K562 (cell line): ENCODE data around the gene ETV3L. TPM values are rescaled to one million over a fixed set of nuclear protein-coding genes. Genes with fewer than 3 reads are reported as not detected.

Experiments
- ARID2 ChIP-seq: fragments of 450-650 bp; IDR thresholded peaks from 2 replicates; pipeline ENCODE4 v1.6.1; 2017; ENCODE audit warnings: antibody characterized with exemption, mild to moderate bottlenecking
- CBFB ChIP-seq: sonication (generic); formaldehyde crosslinking; IDR thresholded peaks from 2 replicates; pipeline ENCODE4 v1.4.0; 2020; ENCODE audit warnings: mild to moderate bottlenecking, missing genetic modification reagents
- CREM ChIP-seq: IDR thresholded peaks from 2 replicates; pipeline ENCODE4 v1.6.1; 2014; ENCODE audit warnings: antibody characterized with exemption, low read depth
- DDX20 ChIP-seq: fragments of 450-650 bp; IDR thresholded peaks from 2 replicates; pipeline ENCODE4 v1.6.1; 2016; ENCODE audit warnings: missing genetic modification characterization, low read depth, mild to moderate bottlenecking, missing compliant biosample characterization, moderate library complexity
- HDGF ChIP-seq: fragments of 450-650 bp; IDR thresholded peaks from 2 replicates; pipeline ENCODE4 v1.6.1; 2016
- HEY1 ChIP-seq: fragments of 250-450 bp; sonication (Bioruptor Pico); IDR thresholded peaks from 2 replicates; pipeline ENCODE4 v1.5.0; 2020; ENCODE audit warnings: mild to moderate bottlenecking, moderate library complexity, borderline replicate concordance
- KLF1 ChIP-seq: fragments of 450-650 bp; IDR thresholded peaks from 2 replicates; pipeline ENCODE4 v1.6.1; 2016; ENCODE audit warnings: missing genetic modification characterization, missing compliant biosample characterization
- SIRT6 ChIP-seq: IDR thresholded peaks from one replicate; pipeline ENCODE4 v1.6.1; 2012; ENCODE audit warnings: low read depth, mild to moderate bottlenecking, control low read depth, inconsistent platforms, low read length, moderate library complexity
- ZNF12 ChIP-seq: sonication (generic); formaldehyde crosslinking; IDR thresholded peaks from 2 replicates; pipeline ENCODE4 v1.4.0; 2020; ENCODE audit warnings: mild to moderate bottlenecking, missing genetic modification reagents
- polyA plus RNA-seq, 8 experiments: library from polyadenylated mRNA; depleted of rRNA in 4 of 8; stranded (reverse) in 5 of 8; unstranded in 3 of 8; fragments of >200 nt; fragmentation: Nextera tagmentation in 2 of 8; fragmentation: Illumina TruSeq in 1 of 8; extraction: Ambion mirVana in 2 of 8; extraction: Trizol in 1 of 8; gene quantifications; 2 replicates each; pipeline versions ENCODE4 v1.2.1 to v1.2.3, GENCODE V29; 2011 to 2014; ENCODE audit warnings: inconsistent platforms in 1 of 8, missing spikeins in 1 of 8
- total RNA-seq, 7 experiments: library from RNA; depleted of rRNA in 6 of 7; stranded (reverse); fragments of >200 nt in 6 of 7; fragmentation: Illumina TruSeq in 2 of 7; extraction: Trizol in 2 of 7; gene quantifications; 2 replicates each; pipeline versions ENCODE4 v1.2.1 to v1.2.3, GENCODE V29; 2011 to 2021; ENCODE audit warnings: low replicate concordance in 1 of 7
- TF ChIP-seq, protein P1 (sequence below): sonication (generic); formaldehyde crosslinking; IDR thresholded peaks from 2 replicates; pipeline ENCODE4 v1.8.0; 2023; ENCODE audit warnings: missing genetic modification reagents, mild to moderate bottlenecking, borderline replicate concordance
- TF ChIP-seq, protein P2 (sequence below), 2 experiments: IDR thresholded peaks; 2 replicates each; pipeline ENCODE4 v1.6.1; 2011; ENCODE audit warnings: borderline replicate concordance in 1 of 2, control low read depth in 1 of 2, low read depth in 1 of 2, low read length in 1 of 2, mild to moderate bottlenecking in 1 of 2, mixed read lengths in 1 of 2, moderate library complexity in 1 of 2; ENCODE audit not compliant: insufficient read depth in 1 of 2, insufficient read length in 1 of 2, poor library complexity in 1 of 2, severe bottlenecking in 1 of 2; ENCODE audit errors: extremely low read depth in 1 of 2
- TF ChIP-seq, protein P3 (sequence below): fragments of 250-450 bp; sonication (Bioruptor Pico); IDR thresholded peaks from 2 replicates; pipeline ENCODE4 v1.4.0; 2020
- TF ChIP-seq, protein P4 (sequence below): sonication (generic); formaldehyde crosslinking; IDR thresholded peaks from 2 replicates; pipeline ENCODE4 v1.8.1; 2023; ENCODE audit warnings: mild to moderate bottlenecking, missing genetic modification reagents, moderate library complexity

The ETV3L gene
- total and polyA plus RNA-seq, 9 of the 15 experiments (the other 6 are each of a cell fraction or from before 2014, with no cell fraction given): not detected

DNA sequence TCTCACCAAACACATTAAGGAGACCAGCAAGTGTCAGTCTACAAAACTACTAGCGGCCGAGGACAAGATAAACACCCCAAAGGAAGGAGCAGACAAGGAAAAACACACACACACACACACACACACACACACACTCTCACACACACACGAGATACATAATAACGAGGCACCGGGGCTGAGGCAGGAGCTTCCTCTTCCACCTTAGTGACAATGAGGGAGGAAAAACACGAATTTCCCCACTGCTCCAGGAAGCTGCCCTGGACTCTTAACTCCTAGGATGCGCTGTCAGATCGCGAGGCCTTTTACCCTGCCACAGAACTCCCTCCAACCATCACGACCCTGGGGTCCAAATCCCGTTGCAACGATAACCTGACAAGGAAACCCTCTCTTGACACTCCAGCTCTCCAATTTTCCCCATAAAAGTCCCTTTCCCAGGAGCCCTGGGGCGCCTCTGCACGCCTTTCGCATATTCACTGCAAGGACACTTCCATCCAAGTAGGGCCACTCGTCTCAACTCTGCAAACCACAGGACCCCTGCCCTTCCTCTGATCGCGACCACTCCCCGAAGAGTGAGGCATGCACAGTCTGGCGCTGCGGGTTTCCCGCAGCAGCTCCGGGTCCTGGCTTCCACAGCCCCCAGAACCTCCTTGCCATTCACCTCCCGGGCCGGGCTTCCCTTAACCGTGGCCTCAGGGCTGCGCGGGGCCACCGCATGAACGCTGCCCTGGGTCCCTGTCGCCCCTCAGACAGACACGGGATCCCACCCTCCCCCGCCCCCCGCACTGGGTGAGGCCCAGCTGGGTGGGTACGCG is 38.0 kb upstream of the ETV3L start (continued):
- TF ChIP-seq, protein P1, sequence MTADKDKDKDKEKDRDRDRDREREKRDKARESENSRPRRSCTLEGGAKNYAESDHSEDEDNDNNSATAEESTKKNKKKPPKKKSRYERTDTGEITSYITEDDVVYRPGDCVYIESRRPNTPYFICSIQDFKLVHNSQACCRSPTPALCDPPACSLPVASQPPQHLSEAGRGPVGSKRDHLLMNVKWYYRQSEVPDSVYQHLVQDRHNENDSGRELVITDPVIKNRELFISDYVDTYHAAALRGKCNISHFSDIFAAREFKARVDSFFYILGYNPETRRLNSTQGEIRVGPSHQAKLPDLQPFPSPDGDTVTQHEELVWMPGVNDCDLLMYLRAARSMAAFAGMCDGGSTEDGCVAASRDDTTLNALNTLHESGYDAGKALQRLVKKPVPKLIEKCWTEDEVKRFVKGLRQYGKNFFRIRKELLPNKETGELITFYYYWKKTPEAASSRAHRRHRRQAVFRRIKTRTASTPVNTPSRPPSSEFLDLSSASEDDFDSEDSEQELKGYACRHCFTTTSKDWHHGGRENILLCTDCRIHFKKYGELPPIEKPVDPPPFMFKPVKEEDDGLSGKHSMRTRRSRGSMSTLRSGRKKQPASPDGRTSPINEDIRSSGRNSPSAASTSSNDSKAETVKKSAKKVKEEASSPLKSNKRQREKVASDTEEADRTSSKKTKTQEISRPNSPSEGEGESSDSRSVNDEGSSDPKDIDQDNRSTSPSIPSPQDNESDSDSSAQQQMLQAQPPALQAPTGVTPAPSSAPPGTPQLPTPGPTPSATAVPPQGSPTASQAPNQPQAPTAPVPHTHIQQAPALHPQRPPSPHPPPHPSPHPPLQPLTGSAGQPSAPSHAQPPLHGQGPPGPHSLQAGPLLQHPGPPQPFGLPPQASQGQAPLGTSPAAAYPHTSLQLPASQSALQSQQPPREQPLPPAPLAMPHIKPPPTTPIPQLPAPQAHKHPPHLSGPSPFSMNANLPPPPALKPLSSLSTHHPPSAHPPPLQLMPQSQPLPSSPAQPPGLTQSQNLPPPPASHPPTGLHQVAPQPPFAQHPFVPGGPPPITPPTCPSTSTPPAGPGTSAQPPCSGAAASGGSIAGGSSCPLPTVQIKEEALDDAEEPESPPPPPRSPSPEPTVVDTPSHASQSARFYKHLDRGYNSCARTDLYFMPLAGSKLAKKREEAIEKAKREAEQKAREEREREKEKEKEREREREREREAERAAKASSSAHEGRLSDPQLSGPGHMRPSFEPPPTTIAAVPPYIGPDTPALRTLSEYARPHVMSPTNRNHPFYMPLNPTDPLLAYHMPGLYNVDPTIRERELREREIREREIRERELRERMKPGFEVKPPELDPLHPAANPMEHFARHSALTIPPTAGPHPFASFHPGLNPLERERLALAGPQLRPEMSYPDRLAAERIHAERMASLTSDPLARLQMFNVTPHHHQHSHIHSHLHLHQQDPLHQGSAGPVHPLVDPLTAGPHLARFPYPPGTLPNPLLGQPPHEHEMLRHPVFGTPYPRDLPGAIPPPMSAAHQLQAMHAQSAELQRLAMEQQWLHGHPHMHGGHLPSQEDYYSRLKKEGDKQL (CRISPR knock-in tag): no peak
- TF ChIP-seq ZNF12 (CRISPR knock-in tag): no peak
- TF ChIP-seq, protein P2, sequence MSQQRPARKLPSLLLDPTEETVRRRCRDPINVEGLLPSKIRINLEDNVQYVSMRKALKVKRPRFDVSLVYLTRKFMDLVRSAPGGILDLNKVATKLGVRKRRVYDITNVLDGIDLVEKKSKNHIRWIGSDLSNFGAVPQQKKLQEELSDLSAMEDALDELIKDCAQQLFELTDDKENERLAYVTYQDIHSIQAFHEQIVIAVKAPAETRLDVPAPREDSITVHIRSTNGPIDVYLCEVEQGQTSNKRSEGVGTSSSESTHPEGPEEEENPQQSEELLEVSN (IDR thresholded peaks at IDR 0.05; ENCODE audit: borderline replicate concordance in 1 of 2, extremely low read depth in 1 of 2, insufficient read depth in 1 of 2, insufficient read length in 1 of 2, low read depth in 1 of 2, low read length in 1 of 2, poor library complexity in 1 of 2, severe bottlenecking in 1 of 2): no peak
- TF ChIP-seq SIRT6: no peak
- TF ChIP-seq, protein P3, sequence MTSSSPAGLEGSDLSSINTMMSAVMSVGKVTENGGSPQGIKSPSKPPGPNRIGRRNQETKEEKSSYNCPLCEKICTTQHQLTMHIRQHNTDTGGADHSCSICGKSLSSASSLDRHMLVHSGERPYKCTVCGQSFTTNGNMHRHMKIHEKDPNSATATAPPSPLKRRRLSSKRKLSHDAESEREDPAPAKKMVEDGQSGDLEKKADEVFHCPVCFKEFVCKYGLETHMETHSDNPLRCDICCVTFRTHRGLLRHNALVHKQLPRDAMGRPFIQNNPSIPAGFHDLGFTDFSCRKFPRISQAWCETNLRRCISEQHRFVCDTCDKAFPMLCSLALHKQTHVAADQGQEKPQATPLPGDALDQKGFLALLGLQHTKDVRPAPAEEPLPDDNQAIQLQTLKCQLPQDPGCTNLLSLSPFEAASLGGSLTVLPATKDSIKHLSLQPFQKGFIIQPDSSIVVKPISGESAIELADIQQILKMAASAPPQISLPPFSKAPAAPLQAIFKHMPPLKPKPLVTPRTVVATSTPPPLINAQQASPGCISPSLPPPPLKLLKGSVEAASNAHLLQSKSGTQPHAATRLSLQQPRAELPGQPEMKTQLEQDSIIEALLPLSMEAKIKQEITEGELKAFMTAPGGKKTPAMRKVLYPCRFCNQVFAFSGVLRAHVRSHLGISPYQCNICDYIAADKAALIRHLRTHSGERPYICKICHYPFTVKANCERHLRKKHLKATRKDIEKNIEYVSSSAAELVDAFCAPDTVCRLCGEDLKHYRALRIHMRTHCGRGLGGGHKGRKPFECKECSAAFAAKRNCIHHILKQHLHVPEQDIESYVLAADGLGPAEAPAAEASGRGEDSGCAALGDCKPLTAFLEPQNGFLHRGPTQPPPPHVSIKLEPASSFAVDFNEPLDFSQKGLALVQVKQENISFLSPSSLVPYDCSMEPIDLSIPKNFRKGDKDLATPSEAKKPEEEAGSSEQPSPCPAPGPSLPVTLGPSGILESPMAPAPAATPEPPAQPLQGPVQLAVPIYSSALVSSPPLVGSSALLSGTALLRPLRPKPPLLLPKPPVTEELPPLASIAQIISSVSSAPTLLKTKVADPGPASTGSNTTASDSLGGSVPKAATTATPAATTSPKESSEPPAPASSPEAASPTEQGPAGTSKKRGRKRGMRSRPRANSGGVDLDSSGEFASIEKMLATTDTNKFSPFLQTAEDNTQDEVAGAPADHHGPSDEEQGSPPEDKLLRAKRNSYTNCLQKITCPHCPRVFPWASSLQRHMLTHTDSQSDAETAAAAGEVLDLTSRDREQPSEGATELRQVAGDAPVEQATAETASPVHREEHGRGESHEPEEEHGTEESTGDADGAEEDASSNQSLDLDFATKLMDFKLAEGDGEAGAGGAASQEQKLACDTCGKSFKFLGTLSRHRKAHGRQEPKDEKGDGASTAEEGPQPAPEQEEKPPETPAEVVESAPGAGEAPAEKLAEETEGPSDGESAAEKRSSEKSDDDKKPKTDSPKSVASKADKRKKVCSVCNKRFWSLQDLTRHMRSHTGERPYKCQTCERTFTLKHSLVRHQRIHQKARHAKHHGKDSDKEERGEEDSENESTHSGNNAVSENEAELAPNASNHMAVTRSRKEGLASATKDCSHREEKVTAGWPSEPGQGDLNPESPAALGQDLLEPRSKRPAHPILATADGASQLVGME (CRISPR knock-in tag): no peak
- peak; percentile 22; the same call in 1 of the 2 replicates for TF ChIP-seq CREM
- TF ChIP-seq, protein P4, sequence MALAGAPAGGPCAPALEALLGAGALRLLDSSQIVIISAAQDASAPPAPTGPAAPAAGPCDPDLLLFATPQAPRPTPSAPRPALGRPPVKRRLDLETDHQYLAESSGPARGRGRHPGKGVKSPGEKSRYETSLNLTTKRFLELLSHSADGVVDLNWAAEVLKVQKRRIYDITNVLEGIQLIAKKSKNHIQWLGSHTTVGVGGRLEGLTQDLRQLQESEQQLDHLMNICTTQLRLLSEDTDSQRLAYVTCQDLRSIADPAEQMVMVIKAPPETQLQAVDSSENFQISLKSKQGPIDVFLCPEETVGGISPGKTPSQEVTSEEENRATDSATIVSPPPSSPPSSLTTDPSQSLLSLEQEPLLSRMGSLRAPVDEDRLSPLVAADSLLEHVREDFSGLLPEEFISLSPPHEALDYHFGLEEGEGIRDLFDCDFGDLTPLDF: no peak
- no peak for TF ChIP-seq HEY1 (CRISPR knock-in tag)
- no peak for TF ChIP-seq CBFB
- no peak for TF ChIP-seq ARID2
- no peak for TF ChIP-seq HDGF
- TF ChIP-seq DDX20 (tag): no peak
- no peak for TF ChIP-seq KLF1 (tag)
